Cardiac muscle cell (in vitro differentiated cells and primary cell): ENCODE measurements around the gene TRIM24. TPM values are rescaled to one million over a fixed set of nuclear protein-coding genes. Genes with fewer than 3 reads are reported as not detected.
"Not testable (repeated sequence)": the region's sequence is repeated elsewhere in the genome, so short reads cannot be mapped to it uniquely, and the experiment has no call there.

Source experiments
- DNase-seq, 2 donors: peaks; one replicate each; pipeline versions ENCODE4 v3.0.0 to v3.0.0-alpha.2; 2010 to 2017; ENCODE audit warnings: low read depth in 1 of 2, low spot score in 1 of 2
- H3K27ac ChIP-seq: fragments of 200-600 bp; sonication (generic); 2 replicates; pipeline ENCODE4 v1.5.1; 2016
- H3K27me3 ChIP-seq: fragments of 200-600 bp; sonication (generic); 2 replicates; pipeline ENCODE4 v1.6.0; 2016; ENCODE audit warnings: control low read depth
- H3K36me3 ChIP-seq: fragments of 200-600 bp; sonication (generic); 2 replicates; pipeline ENCODE4 v1.5.1; 2016; ENCODE audit warnings: control low read depth
- H3K4me1 ChIP-seq: fragments of 200-600 bp; sonication (generic); 2 replicates; pipeline ENCODE4 v1.8.1; 2017; ENCODE audit warnings: low read depth, mild to moderate bottlenecking, mixed run types
- H3K4me3 ChIP-seq: fragments of 200-600 bp; sonication (generic); 2 replicates; pipeline ENCODE4 v1.5.1; 2016; ENCODE audit warnings: mild to moderate bottlenecking
- H3K9me3 ChIP-seq: fragments of 200-600 bp; sonication (generic); 2 replicates; pipeline ENCODE4 v1.5.1; 2017; ENCODE audit warnings: low read depth, mild to moderate bottlenecking, control low read depth
- CTCF ChIP-seq: IDR thresholded peaks from 2 replicates; pipeline ENCODE4 v1.5.1; 2012; ENCODE audit warnings: low read depth, mild to moderate bottlenecking, low read length
- polyA plus RNA-seq: library from polyadenylated mRNA; unstranded; fragments of >200 nt; fragmentation: Nextera tagmentation; extraction: Ambion mirVana; gene quantifications from 2 replicates; pipeline ENCODE4 v1.2.1, GENCODE V29; 2016
- total RNA-seq: library from RNA; depleted of rRNA; stranded (reverse); fragments of >200 nt; gene quantifications from 2 replicates; pipeline ENCODE4 v1.2.3, GENCODE V29; 2016

The TRIM24 gene
- total and polyA plus RNA-seq, 2 experiments from 2014 or later, result 99.2 to 113 TPM

- H3K4me1 ChIP-seq, result peaks cover 14% of the 10 kb centered on the region
- no peak overlapping the region for H3K4me3 ChIP-seq
- H3K36me3 ChIP-seq, result no peaks in the 10 kb centered on the region
- H3K27ac ChIP-seq, result no peak overlapping the region
- H3K27me3 ChIP-seq, result no peaks in the 10 kb centered on the region
- no peak for TF ChIP-seq CTCF
- DNase-seq, result peak in 1 of 2 donors; percentile 59
- H3K9me3 ChIP-seq, result no peaks in the 10 kb centered on the region
Measured at GRCh38 chr7:138491612-138492386, 31.7 kb downstream of the TRIM24 start.

GRCh38 chr7:138492423-138492822 lies 32.4 kb downstream of the TRIM24 start:
- Histone ChIP-seq H3K27ac (peak overlapping the region; percentile 19), H3K36me3 (no peaks in the 10 kb centered on the region), H3K9me3 (no peaks in the 10 kb centered on the region), H3K4me1 (peaks cover 14% of the 10 kb centered on the region), H3K27me3 (no peaks in the 10 kb centered on the region), H3K4me3 (no peak overlapping the region)
- TF ChIP-seq CTCF, result no peak
- DNase-seq, result no peak

GRCh38 chr7:138493535-138493934 lies 33.5 kb downstream of the TRIM24 start:
- no peaks in the 10 kb centered on the region for H3K9me3 ChIP-seq

GRCh38 chr7:138495485-138495884 lies 35.4 kb downstream of the TRIM24 start:
- Histone ChIP-seq H3K27me3 (no peaks in the 10 kb centered on the region), H3K9me3 (no peaks in the 10 kb centered on the region), H3K4me1 (peaks cover 14% of the 10 kb centered on the region), H3K4me3 (no peak overlapping the region), H3K36me3 (no peaks in the 10 kb centered on the region), H3K27ac (no peak overlapping the region)
- no peak for DNase-seq
- no peak for TF ChIP-seq CTCF

More at GRCh38 chr7:138493535-138493934, 33.5 kb downstream of the TRIM24 start:
- Histone ChIP-seq H3K36me3 (no peaks in the 10 kb centered on the region), H3K27ac (peak overlapping the region; percentile 19), H3K4me1 (peaks cover 14% of the 10 kb centered on the region), H3K27me3 (no peaks in the 10 kb centered on the region), H3K4me3 (no peak overlapping the region)
- DNase-seq, result no peak
- TF ChIP-seq CTCF, result no peak

- DNase-seq, result no peak
- no peaks in the 10 kb centered on the region for H3K36me3 ChIP-seq
- H3K27me3 ChIP-seq, result no peaks in the 10 kb centered on the region
- no peak for TF ChIP-seq CTCF
- peak overlapping the region; percentile 74 for H3K27ac ChIP-seq
- H3K4me1 ChIP-seq, result no peaks in the 10 kb centered on the region
- no peak overlapping the region for H3K4me3 ChIP-seq
- H3K9me3 ChIP-seq, result no peaks in the 10 kb centered on the region
Measured at GRCh38 chr7:138499340-138499739, 39.3 kb downstream of the TRIM24 start.

GRCh38 chr7:138500303-138500702 lies 40.2 kb downstream of the TRIM24 start:
- H3K27ac ChIP-seq, DNase-seq, H3K4me3 ChIP-seq, H3K4me1 ChIP-seq, H3K9me3 ChIP-seq, H3K36me3 ChIP-seq, H3K27me3 ChIP-seq: not testable (repeated sequence)
